GM12873 (cell line): ENCODE data around the gene AAGAB.

Experiments used
- CTCF ChIP-seq: IDR thresholded peaks from 2 replicates; pipeline ENCODE4 v1.5.1; 2012; ENCODE audit warnings: low read depth, mild to moderate bottlenecking, moderate library complexity, low read length, control low read depth; ENCODE audit not compliant: insufficient read depth; ENCODE audit errors: missing control alignments

AAGAB gene

GRCh38 chr15:67201136-67201535 is 53.3 kb downstream of the AAGAB start:
- no peak for TF ChIP-seq CTCF

- TF ChIP-seq CTCF: no peak
Observed at GRCh38 chr15:67199881-67200763, 54.3 kb downstream of the AAGAB start.

- TF ChIP-seq CTCF: no peak
Observed at GRCh38 chr15:67199391-67199790, 55.1 kb downstream of the AAGAB start.

GRCh38 chr15:67198157-67198754 is 56.2 kb downstream of the AAGAB start:
- no peak for TF ChIP-seq CTCF

GRCh38 chr15:67197364-67197695 is 57.1 kb downstream of the AAGAB start:
- TF ChIP-seq CTCF: no peak

- no peak for TF ChIP-seq CTCF
Observed at GRCh38 chr15:67196672-67197363, 57.6 kb downstream of the AAGAB start.

- TF ChIP-seq CTCF: no peak
Observed at GRCh38 chr15:67196222-67196621, 58.2 kb downstream of the AAGAB start.
